NCI-H1930 (cell line): ENCODE data around the gene GRIA1.

ENCODE experiments used
- DNase-seq, 2 experiments: peaks; one replicate each; lab custom pipeline; 2025; lab: John Stamatoyannopoulos, UW

The GRIA1 gene

DNA sequence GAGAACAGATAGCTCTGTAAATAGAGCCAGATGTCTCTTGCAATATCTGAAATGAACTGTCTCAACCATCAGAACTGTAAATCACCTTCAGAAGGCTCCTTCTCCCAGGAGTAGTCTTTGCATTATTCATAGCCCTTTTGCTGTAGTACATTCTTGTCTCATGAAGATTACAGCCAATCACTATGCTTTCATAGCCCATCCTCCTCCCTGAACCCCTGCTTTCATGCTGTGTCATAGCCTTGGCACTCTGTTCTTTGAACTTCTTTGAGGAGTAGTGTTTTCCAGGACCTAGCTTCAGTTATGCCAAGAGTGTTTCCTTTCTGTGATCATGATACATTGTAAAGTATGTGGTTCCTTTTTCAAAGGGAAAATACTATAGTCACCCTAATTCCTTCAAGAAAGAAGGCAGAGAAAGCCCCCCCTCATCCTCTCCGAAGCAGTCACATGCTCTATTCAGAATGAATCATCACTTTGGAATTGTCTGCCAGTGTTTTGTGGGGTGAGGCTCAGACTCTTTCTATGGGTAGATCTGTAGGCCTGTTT, 61.1 kb downstream of the GRIA1 start:
- no peak for DNase-seq

DNA sequence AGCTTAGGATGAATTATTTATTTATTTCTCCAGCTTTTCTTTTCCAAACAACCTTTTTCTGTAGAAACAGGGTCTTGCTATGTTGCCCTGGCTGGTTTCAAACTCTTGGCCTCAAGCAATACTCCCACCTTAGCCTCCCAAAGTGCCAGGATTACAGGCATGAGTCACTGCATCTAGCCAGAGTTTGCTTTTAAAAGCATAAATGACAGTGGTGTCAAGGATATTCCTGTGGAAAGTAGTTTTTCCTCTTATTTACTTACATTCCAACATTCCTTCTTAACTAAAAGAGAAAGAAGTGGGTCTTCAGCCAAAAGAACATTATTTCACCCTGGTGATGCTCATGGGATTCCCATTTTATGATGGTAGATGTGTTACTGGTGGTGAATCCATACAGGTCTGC, 62.4 kb downstream of the GRIA1 start:
- DNase-seq: no peak

DNA sequence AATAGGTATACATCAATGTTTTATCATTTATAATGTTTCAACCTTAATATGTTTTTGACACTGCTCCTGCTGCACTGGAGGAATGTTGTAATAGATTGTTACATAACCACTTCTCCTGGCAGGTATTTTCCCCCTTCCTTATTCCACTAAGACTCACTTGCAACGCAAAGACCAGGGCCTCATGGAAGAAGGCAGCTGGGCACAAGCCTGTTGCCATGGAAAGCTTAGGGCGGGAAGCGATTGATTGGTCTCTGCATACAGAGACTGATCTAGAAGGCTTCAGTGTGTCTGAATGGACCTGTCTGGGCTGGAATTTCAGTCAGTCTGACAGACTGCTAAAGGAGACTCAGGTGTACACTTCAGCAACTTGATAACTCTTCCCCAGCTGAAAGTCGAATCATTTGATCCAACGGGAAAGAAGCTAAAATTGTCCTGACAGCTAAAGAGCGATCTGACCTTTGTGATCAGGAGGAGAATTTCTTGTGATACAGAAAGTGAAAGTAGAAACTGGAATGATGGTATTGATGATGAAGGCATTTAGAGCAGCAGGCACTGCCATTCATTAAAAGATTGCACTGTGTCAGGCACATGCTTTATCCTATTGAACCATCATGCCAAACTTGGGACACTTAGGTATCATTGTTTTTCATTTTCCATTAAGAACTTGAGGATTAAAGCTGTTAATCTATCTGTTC, 65.1 kb downstream of the GRIA1 start:
- no peak for DNase-seq

GRCh38 chr5:153558957-153559356, 68.5 kb downstream of the GRIA1 start:
- no peak for DNase-seq

DNA sequence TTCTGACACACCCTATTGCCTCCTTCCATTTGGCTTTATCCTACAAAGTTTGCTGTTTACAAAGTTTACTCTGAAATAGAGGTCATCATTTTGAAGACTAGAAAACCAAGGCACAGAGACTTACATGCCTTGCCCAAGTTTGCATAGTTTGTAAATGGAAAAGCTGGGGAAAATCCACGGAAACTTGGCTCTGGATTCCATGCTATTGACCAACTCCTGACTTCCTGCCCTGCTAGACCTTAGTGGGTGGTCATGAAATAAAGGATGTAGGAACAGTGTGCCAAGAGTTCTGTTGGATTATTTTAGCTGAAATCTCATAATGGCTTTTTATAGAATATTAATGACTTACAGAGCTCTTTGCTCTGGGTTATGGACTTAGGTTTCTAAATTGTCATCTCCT, 69.5 kb downstream of the GRIA1 start:
- no peak for DNase-seq

- no peak for DNase-seq
Measured at GRCh38 chr5:153562189-153562588, 71.7 kb downstream of the GRIA1 start.

- DNase-seq: no peak
Measured at GRCh38 chr5:153565822-153566221, 75.4 kb downstream of the GRIA1 start.

- no peak for DNase-seq
Measured at GRCh38 chr5:153569036-153569435, 78.6 kb downstream of the GRIA1 start.

- no peak for DNase-seq
Measured at GRCh38 chr5:153571162-153571561, 80.7 kb downstream of the GRIA1 start.

DNA sequence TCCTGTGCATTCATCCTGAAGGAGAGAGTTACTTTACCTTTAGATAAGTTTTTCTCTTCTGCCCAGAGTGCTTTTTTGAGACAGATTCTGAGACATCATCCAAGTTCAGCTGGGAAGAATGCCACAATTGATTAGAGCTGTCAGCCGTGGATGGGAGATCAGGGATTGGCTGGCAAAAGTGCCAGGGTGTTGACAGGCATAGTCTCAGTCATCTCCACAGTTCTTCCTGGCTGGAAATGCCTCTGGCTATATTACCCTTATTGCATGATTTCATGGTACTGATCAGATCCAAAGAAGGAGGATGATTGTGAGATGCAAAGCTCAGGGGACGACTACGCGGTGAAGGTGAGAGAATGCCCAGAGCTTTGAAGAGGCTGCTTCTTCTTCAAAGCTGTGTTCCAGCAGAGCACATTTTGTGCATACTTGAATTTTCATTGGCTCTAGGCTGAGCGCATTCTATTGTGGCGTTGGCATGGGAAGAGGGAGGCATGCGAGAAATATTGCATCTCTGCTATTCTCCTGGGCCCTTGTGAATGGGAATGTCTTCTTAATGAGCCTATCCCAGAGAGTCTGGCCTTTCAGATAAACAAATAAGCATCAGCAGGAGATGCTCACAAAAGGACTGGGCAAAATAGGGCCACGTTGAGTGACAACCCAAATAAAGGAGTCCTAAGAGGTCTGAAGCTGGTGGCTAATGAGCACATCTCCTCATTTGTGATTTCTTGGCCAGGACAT, 82.1 kb downstream of the GRIA1 start:
- no peak for DNase-seq

DNA sequence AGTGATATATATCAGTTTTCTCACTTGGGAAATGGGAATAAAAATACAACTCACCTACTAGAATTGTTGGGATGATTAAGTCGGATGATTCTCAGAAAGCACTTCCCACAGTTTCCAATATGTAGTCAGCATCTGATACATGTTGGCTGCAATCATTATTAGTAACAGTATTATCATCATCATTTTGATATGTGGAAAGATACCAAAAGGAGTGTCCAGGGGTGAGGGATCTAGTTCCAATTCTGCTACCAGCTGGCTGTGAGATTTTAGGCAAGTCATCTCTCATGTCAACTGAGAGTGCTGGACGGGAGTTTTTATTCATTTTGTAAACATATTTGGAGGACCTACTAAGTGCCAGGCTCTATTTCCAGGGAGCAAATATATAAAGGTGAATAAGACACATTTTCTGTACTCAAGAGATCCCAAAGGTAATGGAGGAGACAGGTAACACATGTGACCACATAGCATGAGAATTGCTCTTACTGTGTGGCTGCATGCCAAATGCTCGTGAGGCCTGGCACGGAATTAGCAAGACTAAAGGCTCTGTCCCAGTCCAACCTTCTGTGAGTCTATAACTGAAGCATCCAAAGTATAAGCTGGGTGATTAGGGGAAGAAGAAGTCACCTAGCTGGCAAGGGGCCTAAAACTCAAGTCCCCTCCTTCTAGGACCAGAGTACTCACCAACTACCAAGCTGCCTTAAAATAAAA, 83.0 kb downstream of the GRIA1 start:
- no peak for DNase-seq

GRCh38 chr5:153584126-153584959, 93.9 kb downstream of the GRIA1 start:
- DNase-seq: no peak

DNA sequence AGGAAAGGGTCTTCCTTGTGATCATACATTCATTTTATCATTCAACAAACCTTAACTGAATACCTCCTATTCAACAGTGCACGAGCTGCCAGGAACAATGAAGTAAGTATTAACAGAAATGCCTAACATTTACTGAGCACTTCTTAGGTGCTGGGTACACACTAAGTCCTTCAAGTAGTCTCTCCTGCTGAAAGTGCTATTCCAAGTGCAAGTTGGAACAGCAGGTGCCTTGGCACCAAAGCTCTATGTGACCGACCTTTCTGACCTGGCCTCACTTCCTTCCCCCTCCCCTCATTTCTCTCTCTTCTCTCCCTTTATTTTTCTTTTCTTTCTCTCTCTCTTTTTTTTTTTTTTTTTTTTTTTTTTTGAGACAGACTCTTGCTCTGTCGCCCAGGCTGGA, 94.5 kb downstream of the GRIA1 start:
- DNase-seq: no peak

DNA sequence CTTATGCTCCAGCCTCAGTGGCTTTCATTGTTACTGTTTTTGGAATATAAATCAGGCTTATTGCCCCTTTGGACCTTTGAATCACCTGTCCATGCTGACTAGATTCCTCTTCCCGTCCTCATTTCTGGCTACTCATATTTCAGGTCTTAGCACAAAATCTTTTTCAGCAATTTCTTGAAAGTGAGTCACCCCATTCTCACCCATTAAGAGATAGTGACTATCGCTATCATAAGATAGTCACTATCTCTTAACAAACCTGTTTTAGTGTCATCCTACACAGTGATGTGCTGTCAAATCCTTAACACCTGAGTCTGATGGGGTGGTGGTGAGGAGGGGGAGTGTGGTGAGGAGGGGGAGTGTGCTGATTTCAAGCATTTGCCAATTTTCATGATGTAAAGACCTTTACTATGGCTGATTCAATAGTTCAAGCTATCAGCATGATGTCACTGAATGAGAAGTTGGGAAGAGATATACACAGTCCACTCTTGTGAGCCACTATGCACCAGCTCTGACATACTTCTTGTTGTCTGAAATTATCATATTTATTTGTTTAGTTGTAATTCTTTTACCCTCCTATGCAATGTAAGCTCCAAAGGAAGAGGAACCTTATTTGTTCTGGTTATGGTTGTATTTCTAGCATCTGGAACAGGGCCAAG, 95.3 kb downstream of the GRIA1 start:
- DNase-seq: no peak

DNA sequence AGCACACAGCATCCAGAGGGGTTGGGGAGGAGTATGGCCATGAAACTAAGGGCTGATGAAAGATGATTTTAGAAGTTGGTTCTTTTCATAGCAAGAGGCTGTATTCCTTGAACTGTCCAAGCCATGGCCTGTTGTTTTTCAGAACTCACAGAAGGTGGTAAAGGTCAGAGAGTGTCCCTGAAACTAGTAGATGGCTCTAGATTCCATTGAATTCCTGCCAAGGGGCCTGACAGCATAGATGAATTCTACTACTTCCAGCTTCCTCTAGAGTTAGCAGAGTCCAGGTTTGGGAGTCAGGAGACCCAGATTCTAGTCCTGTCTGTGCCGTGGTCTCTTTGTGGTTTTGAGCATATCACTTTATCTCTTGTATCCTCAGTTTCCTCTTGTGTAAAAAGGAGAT, 101.6 kb downstream of the GRIA1 start:
- no peak for DNase-seq

DNA sequence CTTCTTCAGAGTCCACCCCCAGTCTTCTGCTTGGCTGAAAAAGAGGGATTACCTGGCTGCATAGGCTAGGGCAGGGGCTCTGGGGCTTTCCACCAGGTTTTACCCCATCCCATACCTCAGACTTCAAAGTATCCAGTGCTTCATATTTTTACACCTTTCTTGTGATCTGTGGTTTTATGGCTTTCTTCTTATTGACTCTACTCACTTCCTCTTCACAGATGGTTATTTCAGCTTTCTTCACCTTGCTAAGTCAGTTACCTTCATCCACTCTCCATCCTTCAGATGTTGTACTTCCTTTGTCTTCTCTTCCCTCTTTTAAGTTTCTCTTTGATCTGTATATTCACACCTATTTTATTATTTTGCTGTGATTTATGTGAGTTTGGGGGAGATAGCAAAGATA, 104.3 kb downstream of the GRIA1 start:
- no peak for DNase-seq

- no peak for DNase-seq
Measured at GRCh38 chr5:153598099-153598498, 107.6 kb downstream of the GRIA1 start.

DNA sequence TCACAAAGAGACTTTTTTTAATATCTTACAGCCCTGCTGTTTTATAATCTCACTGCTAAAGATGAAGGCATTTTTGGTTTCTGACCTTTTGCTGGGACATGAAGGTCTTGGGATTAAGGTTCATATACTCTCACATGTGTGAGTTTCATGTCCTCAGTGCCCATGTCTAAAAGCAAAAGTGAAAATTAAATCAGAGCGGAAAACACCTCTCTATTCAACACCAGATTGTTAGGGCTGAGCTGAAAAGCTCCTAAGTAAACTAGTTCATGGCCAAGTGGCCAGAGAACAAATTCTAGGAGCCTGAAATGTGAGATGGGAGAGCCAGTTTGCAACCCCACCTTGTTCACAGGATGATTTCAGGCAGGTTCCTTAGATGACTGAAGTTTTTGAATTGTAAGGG, 110.9 kb downstream of the GRIA1 start:
- no peak for DNase-seq

DNA sequence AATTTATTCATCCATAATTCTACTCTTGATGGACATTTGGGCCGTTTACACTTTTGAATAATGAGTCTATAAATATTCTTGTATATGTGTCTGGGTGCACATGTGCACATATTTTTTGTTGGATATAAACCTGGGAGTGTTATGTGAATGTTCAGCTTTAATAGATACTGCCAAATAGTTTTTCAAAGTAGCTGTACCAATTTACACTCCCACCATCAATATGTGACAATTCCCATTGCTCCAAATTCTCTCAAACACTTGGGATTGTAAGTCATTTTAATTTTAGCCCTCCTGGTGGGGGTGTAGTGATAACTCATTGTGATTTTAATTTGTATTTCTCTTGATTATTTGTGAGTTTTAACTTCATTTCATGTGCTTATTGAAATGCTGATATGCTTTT, 114.9 kb downstream of the GRIA1 start:
- DNase-seq: no peak

DNA sequence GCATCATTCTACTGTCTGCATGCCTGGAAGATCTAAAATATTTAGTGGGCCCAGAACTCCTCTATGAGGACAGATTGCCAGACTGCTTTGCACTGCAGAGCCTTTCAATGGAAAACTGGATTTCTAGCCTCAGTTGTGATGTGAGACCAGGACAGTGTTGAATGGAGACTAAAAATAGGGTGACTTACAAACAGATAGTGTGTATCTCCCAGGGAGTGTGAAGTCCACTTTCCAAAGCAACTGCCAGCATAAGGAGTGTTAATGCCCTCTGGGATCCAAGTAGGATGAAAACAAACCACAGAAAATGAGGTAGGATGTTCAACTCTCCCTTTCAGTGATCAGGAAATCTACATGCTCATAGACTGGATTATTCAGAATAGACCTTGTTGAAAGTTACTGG, 119.5 kb downstream of the GRIA1 start:
- DNase-seq: no peak

GRCh38 chr5:153610811-153611210, 120.3 kb downstream of the GRIA1 start:
- no peak for DNase-seq
